ENCODE measurements around the gene BACH2.
"Not testable (repeated sequence)": the region's sequence is repeated elsewhere in the genome, so short reads cannot be mapped to it uniquely, and the experiment has no call there.

Gene BACH2

GRCh38 chr6:90282265-90282664, 14.4 kb downstream of the BACH2 start:
- DNase-seq (ENCODE audit: low read depth in 1 of 2, low spot score in 1 of 2), result not testable (repeated sequence)

GRCh38 chr6:90278129-90278528, 18.5 kb downstream of the BACH2 start:
- DNase-seq (ENCODE audit: low read depth in 1 of 2, low spot score in 1 of 2), result no peak

- DNase-seq (ENCODE audit: low read depth in 1 of 2, low spot score in 1 of 2), result no peak
Measured at GRCh38 chr6:90277302-90278011, 19.2 kb downstream of the BACH2 start.

GRCh38 chr6:90274451-90275030, 22.1 kb downstream of the BACH2 start:
- peak; percentile 66 to 91 for DNase-seq (ENCODE audit: low read depth in 1 of 2, low spot score in 1 of 2)

DNA sequence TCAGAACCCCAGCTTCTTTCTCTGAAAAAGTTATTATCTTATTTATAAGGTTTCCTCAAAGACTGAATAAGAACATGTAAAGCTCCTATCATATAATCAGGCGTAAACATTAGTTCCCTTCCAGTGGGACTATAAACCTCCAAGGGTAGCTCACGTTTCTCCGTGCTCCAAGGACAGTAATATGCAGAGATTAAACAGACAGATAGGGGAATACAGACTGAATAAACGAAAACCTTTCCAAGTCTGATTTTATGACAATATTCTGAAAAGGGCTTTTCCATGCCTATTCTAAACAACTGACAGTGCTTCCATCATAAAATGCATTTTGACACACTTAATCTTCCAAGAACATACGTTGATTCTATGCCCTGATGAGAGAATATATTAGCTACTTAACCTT, 22.8 kb downstream of the BACH2 start:
- no peak for DNase-seq (ENCODE audit: low read depth in 1 of 2, low spot score in 1 of 2)

- DNase-seq (ENCODE audit: low read depth in 1 of 2, low spot score in 1 of 2), result no peak
Measured at GRCh38 chr6:90272895-90273294, 23.7 kb downstream of the BACH2 start.

DNA sequence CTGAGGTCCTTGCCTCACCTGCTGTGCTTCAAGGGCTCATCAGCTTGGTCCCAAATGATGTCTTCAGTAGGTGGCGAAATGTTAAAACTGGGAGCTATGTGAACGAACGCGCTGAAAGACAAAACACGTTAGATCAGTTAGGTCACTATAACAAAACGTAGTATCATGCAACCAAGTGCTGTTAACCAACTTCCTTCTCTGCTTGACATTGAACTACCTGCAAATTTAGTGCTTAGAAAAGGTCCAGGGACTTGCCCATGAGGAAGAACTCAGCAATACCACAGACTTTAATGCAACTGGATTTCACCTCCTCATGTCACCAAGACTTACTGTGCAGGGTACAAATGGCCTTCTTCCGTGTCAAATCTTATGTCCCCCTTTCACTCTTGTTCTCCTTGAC, 24.8 kb downstream of the BACH2 start:
- DNase-seq (ENCODE audit: low read depth in 1 of 2, low spot score in 1 of 2), result no peak

DNA sequence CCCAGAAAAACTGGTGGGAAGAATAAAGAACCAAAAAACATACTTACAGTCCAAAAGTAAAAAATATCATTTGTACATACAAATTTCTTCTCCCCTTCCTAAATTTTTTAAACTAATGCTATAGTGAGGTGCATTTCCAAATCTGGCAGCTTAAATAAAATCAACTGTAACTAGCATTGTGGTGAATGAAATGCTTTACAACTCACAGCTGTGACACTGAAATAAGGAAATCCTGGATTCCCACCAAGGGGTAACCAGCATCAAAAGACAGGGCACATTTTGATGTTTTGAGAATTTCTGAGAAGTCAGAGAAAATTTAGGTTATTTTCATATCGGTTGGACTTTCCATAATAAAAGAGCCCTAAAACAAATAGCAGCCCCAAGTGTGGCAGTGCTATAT, 27.3 kb downstream of the BACH2 start:
- no peak for DNase-seq (ENCODE audit: low read depth in 1 of 2, low spot score in 1 of 2)

GRCh38 chr6:90268178-90268577, 28.5 kb downstream of the BACH2 start:
- no peak for DNase-seq (ENCODE audit: low read depth in 1 of 2, low spot score in 1 of 2)

DNA sequence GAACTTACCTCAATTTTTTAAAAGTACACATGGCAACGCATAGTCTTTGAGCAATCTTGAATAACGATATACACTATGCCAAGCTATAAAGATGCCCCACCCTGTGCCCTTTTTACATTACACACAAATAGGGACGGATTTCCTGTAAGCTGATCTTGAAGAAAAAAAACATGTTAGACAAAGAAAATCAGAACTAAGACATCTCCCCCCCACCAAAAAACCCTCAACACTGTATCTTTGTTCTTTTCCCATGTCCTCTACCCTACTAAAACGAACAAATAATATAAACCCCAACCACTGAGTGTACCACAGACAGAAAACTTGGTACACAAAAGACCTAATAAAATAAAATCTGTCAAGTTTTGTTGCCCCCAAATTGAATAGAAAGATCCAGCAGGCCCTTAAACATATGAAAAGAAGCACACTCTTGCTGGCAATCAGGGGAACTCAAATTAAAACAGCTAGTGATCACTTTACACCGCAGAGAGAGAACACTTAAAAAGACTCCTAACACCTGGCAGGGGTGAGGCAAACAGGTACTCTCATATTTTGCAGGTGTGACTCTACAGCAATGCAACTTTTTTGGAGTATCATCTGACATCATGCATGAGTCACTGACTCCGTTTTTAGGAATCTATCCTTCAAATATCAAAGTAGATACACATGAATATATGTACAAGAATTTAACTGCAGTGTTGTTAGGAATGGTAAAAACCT, 29.6 kb downstream of the BACH2 start:
- DNase-seq (ENCODE audit: low read depth in 1 of 2, low spot score in 1 of 2), result no peak

DNA sequence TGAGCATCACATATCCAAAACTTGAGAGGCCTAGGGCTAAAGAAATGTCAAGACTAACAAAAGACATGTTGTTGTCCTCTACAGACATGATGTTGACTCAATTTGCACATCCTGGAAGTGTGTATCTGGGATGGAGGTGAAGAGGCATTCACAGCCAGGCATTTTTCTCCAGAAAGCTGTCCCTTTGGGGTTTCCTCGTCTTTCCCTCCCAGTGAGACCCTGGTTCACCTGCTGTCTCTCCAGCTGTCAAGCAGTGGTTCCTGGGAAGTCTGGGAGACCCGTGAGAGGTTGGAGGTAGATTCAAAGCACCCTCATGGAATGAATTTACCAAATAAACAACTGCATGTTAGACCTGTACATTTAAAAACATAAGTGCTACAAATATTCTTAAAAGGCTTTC, 32.1 kb downstream of the BACH2 start:
- no peak for DNase-seq (ENCODE audit: low read depth in 1 of 2, low spot score in 1 of 2)

GRCh38 chr6:90263633-90264032, 33.0 kb downstream of the BACH2 start:
- DNase-seq (ENCODE audit: low read depth in 1 of 2, low spot score in 1 of 2), result no peak

DNA sequence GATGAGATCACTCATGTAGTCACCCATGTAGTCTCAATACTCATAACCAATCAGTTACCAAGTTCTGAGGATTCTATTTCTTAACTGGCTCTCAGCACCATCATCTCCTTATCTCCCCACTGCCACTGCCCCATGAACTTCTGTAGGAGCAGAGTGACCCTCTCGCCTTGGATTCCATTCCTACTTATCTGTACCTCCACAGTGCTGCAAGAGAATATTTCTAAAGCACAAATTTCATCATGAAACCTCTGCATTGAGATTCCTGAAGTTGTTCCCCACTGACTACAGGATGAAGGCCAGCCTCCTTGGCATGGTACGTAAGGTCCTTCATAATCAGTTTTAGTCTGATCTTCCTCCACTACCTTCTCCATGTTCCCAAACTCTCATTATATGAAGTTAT, 34.8 kb downstream of the BACH2 start:
- no peak for DNase-seq (ENCODE audit: low read depth in 1 of 2, low spot score in 1 of 2)

DNA sequence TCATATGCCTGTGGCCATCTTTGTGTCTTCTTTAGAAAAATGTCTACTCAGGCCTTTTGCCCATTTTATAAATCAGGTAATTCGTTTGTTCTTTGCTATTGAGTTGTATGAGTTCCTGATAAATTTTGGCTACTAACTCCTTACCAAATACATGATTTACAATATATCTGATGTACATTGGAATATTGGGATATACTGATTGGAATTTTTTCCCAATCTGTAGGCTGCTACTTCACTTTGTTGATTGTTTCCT, 39.2 kb downstream of the BACH2 start:
- DNase-seq (ENCODE audit: low read depth in 1 of 2, low spot score in 1 of 2), result no peak

DNA sequence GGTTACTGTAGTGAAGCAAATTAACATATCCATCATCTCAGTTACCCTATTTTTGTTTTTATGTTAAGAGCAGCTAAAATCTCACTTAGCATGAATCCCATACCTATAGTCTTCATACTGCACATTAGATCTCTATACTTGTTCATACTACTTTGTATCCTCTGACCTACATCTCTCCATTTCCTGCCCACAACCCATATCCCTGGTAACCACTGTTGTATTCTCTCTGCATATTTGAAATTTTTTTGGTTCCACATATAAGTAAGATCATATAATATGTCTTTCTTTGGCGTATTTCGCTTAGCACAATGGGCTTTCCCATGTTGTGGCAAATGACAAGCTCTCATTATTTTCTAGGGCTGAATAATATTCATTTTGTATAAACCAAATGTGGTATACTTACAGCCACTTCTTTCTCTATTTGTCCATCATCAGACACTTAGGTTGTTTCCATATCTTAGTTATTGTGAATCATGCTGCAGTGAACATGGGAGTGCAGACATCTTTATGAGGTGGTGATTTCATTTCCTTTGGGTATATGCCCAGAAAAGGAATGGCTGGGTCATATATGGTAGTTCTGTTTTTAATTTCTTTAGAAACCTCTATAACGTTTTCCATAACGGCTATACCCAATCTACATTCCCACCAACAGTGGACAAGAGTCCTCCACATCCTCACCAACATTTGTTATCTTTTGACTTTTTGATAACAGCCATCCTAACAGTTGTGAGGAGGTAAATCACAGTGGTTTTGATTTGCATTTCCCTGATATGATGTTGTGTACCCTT, 39.8 kb downstream of the BACH2 start:
- DNase-seq (ENCODE audit: low read depth in 1 of 2, low spot score in 1 of 2), result no peak

- DNase-seq (ENCODE audit: low read depth in 1 of 2, low spot score in 1 of 2), result no peak
Measured at GRCh38 chr6:90253631-90254030, 43.0 kb downstream of the BACH2 start.

- DNase-seq (ENCODE audit: low read depth in 1 of 2, low spot score in 1 of 2), result no peak
Measured at GRCh38 chr6:90251295-90251992, 45.2 kb downstream of the BACH2 start.

GRCh38 chr6:90250405-90250804, 46.2 kb downstream of the BACH2 start:
- no peak for DNase-seq (ENCODE audit: low read depth in 1 of 2, low spot score in 1 of 2)

DNA sequence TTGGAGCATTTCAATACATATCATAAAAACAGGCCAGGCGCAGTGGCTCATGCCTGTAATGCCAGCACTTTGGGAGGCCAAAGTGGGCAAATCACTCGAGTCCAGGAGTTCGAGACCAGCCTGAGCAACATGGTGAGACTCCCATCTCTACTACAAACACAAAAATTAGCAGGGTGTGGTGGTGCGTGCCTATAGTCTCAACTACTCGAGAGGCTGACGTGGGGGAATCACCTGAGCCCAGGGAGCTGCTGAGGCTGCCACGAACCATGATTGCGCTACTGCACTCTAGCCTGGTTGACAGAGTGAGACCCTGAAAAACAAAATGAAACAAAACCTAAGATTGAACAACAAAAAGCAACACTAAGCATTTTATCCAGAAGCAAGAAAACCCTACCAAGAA, 47.2 kb downstream of the BACH2 start:
- peak; percentile 13 to 39 for DNase-seq (ENCODE audit: low read depth in 1 of 2, low spot score in 1 of 2)

DNA sequence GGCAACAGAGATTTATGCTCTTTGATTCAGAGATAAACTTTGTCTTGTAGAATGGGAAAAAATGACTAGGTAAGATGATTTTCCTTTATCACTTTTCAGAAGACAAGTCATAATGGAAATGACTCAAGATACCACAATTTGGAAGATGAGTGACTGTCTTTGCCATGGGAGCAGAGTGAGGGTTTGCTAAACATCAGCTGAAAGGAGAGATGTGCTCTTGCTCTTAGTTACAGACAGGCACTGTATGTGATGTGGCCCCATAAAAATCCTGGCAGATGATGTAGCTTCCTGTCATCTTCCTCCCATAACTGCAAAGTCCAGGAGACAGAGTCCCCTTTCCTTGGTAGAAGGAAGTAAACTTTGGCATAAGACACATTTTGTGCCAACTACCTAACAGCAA, 47.6 kb downstream of the BACH2 start:
- DNase-seq (ENCODE audit: low read depth in 1 of 2, low spot score in 1 of 2), result peak in 1 of 2 donors; percentile 67

GRCh38 chr6:90247262-90247661, 49.4 kb downstream of the BACH2 start:
- no peak for DNase-seq (ENCODE audit: low read depth in 1 of 2, low spot score in 1 of 2)

Measured in activated CD4-positive, alpha-beta T cell treated with anti-CD3 and anti-CD28 coated beads, Interleukin-2, amount 50 U/mL, for 24 hours (primary cell).